Muscle of leg (tissue), 11 donors: ENCODE results near the gene ASAP2. TPM values are rescaled to one million over a fixed set of nuclear protein-coding genes. Genes with fewer than 3 reads are reported as not detected.

Source experiments
- DNase-seq: peaks from one replicate; pipeline ENCODE4 v3.0.0; 2013
- H3K27ac ChIP-seq: one replicate; pipeline ENCODE4 v1.5.1; 2013; ENCODE audit warnings: mild to moderate bottlenecking, low read length, control low read depth
- H3K27me3 ChIP-seq: one replicate; pipeline ENCODE4 v1.6.1; 2013; ENCODE audit warnings: low read length; ENCODE audit not compliant: control insufficient read depth, insufficient read depth
- H3K36me3 ChIP-seq: one replicate; pipeline ENCODE4 v1.6.1; 2013; ENCODE audit warnings: low read length; ENCODE audit not compliant: control insufficient read depth, insufficient read depth
- H3K4me1 ChIP-seq: one replicate; pipeline ENCODE4 v1.6.1; 2013; ENCODE audit warnings: low read length; ENCODE audit not compliant: control insufficient read depth, insufficient read depth
- H3K4me3 ChIP-seq: one replicate; pipeline ENCODE4 v1.5.1; 2013; ENCODE audit warnings: low read length, control low read depth
- H3K9me3 ChIP-seq: replicated peaks from 2 replicates; pipeline ENCODE4 v1.6.1; 2013; ENCODE audit warnings: low read depth, low read length; ENCODE audit not compliant: control insufficient read depth
- WGBS: methylation state at CpG from one replicate; pipeline ENCODE4 v1.1.5; 2013; ENCODE audit warnings: missing lambda C conversion rate; ENCODE audit not compliant: insufficient coverage; 5-methylcytosine and 5-hydroxymethylcytosine counted together
- polyA plus RNA-seq, 8 donors: library from polyadenylated mRNA; unstranded; fragments of 120-200 nt; gene quantifications; one replicate each; pipeline versions ENCODE4 v1.2.1 to v1.2.3, GENCODE V29; 2013; ENCODE audit warnings: inconsistent platforms in 1 of 8, low replicate concordance in 1 of 8; ENCODE audit not compliant: insufficient read length in 8 of 8, insufficient read depth in 1 of 8
- total RNA-seq: library from RNA; stranded (reverse); fragments of 120-200 nt; gene quantifications from one replicate; pipeline ENCODE4 v1.2.4, GENCODE V29; 2013

Gene ASAP2
- total and polyA plus RNA-seq, 9 donors: 12.1 to 30.8 (median 19.4) TPM

DNA sequence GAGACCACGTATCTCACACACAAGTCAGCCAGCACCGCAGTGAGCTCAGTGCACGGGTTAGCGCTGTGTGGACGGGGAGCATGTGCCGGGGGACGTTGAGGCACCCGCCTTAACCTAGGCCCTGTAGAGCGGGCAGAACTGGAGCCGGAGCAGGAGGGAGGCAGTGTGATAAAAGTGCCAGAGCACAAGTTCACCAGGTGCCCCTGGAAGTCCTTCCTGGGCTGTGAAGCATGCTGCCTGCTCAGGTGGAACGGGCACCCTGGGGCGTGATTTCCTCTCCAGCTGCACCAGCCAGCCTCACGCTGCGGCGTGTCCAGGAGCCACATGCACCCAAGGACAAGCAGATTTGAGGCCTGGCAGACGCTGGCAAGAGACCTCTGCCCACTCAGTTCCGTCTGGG is 166.4 kb downstream of the ASAP2 start:
- Histone ChIP-seq H3K27ac (no peak overlapping the region), H3K4me3 (no peak overlapping the region), H3K4me1 (peaks cover 8% of the 10 kb centered on the region), H3K9me3 (no peaks in the 10 kb centered on the region), H3K36me3 (peaks cover 55% of the 10 kb centered on the region), H3K27me3 (no peaks in the 10 kb centered on the region)
- WGBS: 88% methylated on average over 17 of the region's 17 CpGs
- DNase-seq: no peak

DNA sequence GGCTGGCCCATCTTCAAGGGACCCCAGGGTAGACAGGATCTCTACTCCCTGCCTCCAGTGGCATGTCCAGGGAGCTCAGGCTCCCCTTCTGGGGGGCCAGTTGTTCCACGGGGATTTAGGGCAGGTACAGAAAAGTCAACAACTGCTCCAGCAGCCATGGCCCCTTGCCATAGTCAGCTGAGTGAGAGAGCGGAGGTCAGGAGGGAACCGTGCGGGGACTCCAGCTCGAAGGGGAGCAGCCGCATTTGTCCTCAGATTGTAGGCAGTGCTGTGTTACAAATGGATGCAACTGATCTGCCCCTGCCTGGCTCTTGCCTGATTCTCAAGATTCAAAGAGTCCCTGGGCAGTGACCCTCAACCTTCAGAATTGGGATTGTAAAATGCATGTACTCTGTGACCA is 166.9 kb downstream of the ASAP2 start:
- Histone ChIP-seq H3K9me3 (no peaks in the 10 kb centered on the region), H3K4me3 (no peak overlapping the region), H3K27me3 (no peaks in the 10 kb centered on the region), H3K36me3 (peaks cover 52% of the 10 kb centered on the region), H3K4me1 (peaks cover 12% of the 10 kb centered on the region), H3K27ac (no peak overlapping the region)
- no peak for DNase-seq
- WGBS: 76% methylated on average over 2 of the region's 6 CpGs

DNA sequence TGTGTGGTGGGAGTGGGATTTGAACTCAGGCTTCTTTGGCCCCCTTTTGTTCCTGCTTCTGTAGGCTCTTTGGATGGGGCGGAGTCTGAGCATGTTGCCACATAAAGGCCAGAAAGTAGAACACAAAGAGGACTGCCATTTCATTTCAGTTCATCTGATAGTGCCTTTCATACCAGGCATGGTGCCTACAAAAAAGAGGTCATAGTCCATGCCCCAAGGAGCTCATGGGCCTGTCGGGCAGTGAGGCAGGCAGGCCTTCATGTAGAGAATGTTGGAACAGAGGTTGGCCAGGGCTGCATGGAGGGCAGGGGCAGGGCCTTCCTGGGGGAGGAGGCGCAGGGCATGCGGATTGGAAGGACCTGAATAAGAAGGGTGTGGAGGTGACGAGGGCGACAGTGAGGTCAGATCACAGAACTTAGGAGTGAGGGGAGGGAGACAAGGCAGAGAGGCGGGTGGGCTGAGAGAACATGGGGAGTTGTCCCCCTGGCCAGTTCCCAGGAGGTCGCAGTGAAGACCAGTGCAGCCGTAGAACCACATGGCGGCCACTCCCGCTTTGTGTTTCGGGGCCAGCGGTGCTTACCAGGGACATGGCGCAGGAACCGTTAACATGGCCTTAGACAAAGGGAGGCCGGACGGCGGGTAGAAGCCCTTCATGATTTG is 167.6 kb downstream of the ASAP2 start:
- H3K27ac ChIP-seq: no peak overlapping the region
- no peaks in the 10 kb centered on the region for H3K27me3 ChIP-seq
- H3K4me3 ChIP-seq: no peak overlapping the region
- no peaks in the 10 kb centered on the region for H3K9me3 ChIP-seq
- H3K36me3 ChIP-seq: peaks cover 52% of the 10 kb centered on the region
- peaks cover 19% of the 10 kb centered on the region for H3K4me1 ChIP-seq
- WGBS: 94% methylated on average over 18 of the region's 18 CpGs
- DNase-seq: no peak

- no peaks in the 10 kb centered on the region for H3K27me3 ChIP-seq
- H3K36me3 ChIP-seq: peaks cover 56% of the 10 kb centered on the region
- WGBS: 95% methylated on average over 3 of the region's 4 CpGs
- no peak overlapping the region for H3K4me3 ChIP-seq
- no peak for DNase-seq
- H3K4me1 ChIP-seq: peaks cover 24% of the 10 kb centered on the region
- H3K27ac ChIP-seq: no peak overlapping the region
- no peaks in the 10 kb centered on the region for H3K9me3 ChIP-seq
Observed at GRCh38 chr2:9375857-9376428, 169.3 kb downstream of the ASAP2 start.

DNA sequence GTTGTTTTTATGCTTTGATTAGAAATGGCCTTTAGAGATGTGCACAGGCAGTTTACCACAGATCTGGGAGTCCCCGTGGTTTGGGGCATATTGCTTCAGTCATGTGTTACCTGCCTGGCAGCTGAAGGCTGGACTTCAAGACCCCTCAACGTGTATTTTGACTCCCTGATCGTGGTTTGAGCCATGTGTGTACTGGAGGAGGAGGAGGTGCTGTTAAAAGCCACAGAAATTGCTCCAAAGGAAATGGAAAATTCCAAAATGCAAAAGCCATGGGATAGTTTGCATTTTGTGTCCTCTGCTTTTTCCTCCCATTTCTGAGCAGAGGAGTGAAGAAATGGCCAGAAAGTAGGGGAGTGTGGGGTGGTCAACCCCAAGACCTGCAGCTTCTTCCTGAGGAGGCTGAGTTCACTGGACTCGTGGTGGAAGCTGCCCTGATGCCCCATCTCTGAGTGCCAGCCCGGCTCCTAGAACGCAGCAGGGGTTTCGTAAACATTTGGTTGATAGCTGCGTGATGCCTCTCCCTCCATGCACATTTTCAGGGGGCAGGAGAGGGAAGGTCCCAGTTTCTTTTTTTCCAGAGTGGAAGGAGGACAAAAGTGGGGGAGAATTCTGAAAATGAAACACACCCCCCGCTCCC is 171.0 kb downstream of the ASAP2 start:
- H3K36me3 ChIP-seq: peaks cover 67% of the 10 kb centered on the region
- H3K27me3 ChIP-seq: no peaks in the 10 kb centered on the region
- WGBS: 73% methylated on average over 4 of the region's 9 CpGs
- H3K4me3 ChIP-seq: no peak overlapping the region
- H3K27ac ChIP-seq: peak overlapping the region; percentile 55
- no peak for DNase-seq
- H3K4me1 ChIP-seq: peaks cover 31% of the 10 kb centered on the region
- no peaks in the 10 kb centered on the region for H3K9me3 ChIP-seq

- H3K4me1 ChIP-seq: peaks cover 31% of the 10 kb centered on the region
- no peaks in the 10 kb centered on the region for H3K27me3 ChIP-seq
- DNase-seq: peak; percentile 78
- H3K4me3 ChIP-seq: no peak overlapping the region
- peaks cover 67% of the 10 kb centered on the region for H3K36me3 ChIP-seq
- no peaks in the 10 kb centered on the region for H3K9me3 ChIP-seq
- 63% methylated on average over 27 of the region's 30 CpGs for WGBS
- peak overlapping the region; percentile 42 for H3K27ac ChIP-seq
Observed at GRCh38 chr2:9378433-9379390, 172.1 kb downstream of the ASAP2 start.

DNA sequence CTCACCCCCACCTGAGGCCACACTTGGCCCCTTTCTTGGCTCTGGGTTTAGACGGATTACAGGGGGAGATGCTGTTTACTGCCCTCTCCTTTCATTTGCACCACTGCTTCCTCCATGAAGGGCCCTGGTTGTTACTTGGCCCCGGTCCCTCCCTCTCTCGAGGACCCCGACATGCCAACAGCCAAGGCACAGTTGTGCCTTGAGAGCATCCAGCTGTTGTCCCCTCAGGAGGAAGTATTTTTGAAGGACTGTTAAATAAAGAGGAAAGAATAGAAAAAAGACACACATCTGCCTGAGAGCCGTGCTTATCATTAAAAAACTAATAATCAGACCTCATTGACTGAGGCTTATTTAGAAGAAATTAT is 172.8 kb downstream of the ASAP2 start:
- Histone ChIP-seq H3K36me3 (peaks cover 64% of the 10 kb centered on the region), H3K27ac (no peak overlapping the region)
- 100% methylated on average over 1 of the region's 5 CpGs for WGBS

GRCh38 chr2:9380702-9381628 is 174.4 kb downstream of the ASAP2 start:
- Histone ChIP-seq H3K9me3 (no peaks in the 10 kb centered on the region), H3K36me3 (peaks cover 68% of the 10 kb centered on the region), H3K27me3 (no peaks in the 10 kb centered on the region), H3K27ac (peak overlapping the region; percentile 20), H3K4me3 (no peak overlapping the region), H3K4me1 (peaks cover 31% of the 10 kb centered on the region)
- peak; percentile 68 for DNase-seq
- WGBS: 81% methylated on average over 14 of the region's 18 CpGs

More for the DNA sequence above, 172.8 kb downstream of the ASAP2 start:
- H3K4me1 ChIP-seq: peaks cover 31% of the 10 kb centered on the region
- DNase-seq: no peak
- no peak overlapping the region for H3K4me3 ChIP-seq
- no peaks in the 10 kb centered on the region for H3K27me3 ChIP-seq
- no peaks in the 10 kb centered on the region for H3K9me3 ChIP-seq

- DNase-seq: no peak
- no peaks in the 10 kb centered on the region for H3K27me3 ChIP-seq
- no peaks in the 10 kb centered on the region for H3K9me3 ChIP-seq
- no peak overlapping the region for H3K4me3 ChIP-seq
- WGBS: 92% methylated on average over 2 of the region's 6 CpGs
- peaks cover 35% of the 10 kb centered on the region for H3K4me1 ChIP-seq
- no peak overlapping the region for H3K27ac ChIP-seq
- H3K36me3 ChIP-seq: peaks cover 63% of the 10 kb centered on the region
Observed at GRCh38 chr2:9382604-9383235, 176.1 kb downstream of the ASAP2 start.
